HL-60 (cell line): Measurements from ENCODE around the gene WRAP73.

Experiments
- DNase-seq, 2 experiments: peaks; one replicate each; pipeline ENCODE4 v3.0.0-alpha.2; 2010 to 2020; ENCODE audit warnings: low read depth in 1 of 2, low spot score in 1 of 2
- H3K27ac ChIP-seq: fragments of 250-450 bp; sonication (Bioruptor Pico); replicated peaks from 2 replicates; pipeline ENCODE4 v1.5.1; 2020; ENCODE audit warnings: mild to moderate bottlenecking, moderate library complexity
- H3K27me3 ChIP-seq: fragments of 250-450 bp; sonication (Bioruptor Pico); 2 replicates; pipeline ENCODE4 v1.5.1; 2021; ENCODE audit warnings: mild to moderate bottlenecking, moderate library complexity; ENCODE audit not compliant: insufficient read depth, poor library complexity, severe bottlenecking
- H3K4me3 ChIP-seq: replicated peaks from 2 replicates; pipeline ENCODE4 v1.5.1; 2011; ENCODE audit warnings: mild to moderate bottlenecking, control low read depth, low read length; ENCODE audit not compliant: insufficient read depth
- CTCF ChIP-seq: IDR thresholded peaks from one replicate; pipeline ENCODE4 v1.5.1; 2011; ENCODE audit warnings: low read length, control low read depth, inconsistent platforms; ENCODE audit not compliant: insufficient read depth
- GABPA ChIP-seq: IDR thresholded peaks from 2 replicates; pipeline ENCODE4 v1.6.1; 2012; ENCODE audit warnings: low read depth
- POLR2AphosphoS5 ChIP-seq: IDR thresholded peaks from 2 replicates; pipeline ENCODE4 v1.6.1; 2012; ENCODE audit warnings: low read depth
- REST ChIP-seq: IDR thresholded peaks from 2 replicates; pipeline ENCODE4 v1.6.1; 2012; ENCODE audit warnings: low read depth; ENCODE audit not compliant: insufficient replicate concordance
- SPI1 ChIP-seq: IDR thresholded peaks from 2 replicates; pipeline ENCODE4 v1.6.1; 2012; ENCODE audit warnings: low read depth, mild to moderate bottlenecking, borderline replicate concordance

The WRAP73 gene

GRCh38 chr1:3640121-3640837 lies 9.6 kb downstream of the WRAP73 start:
- Histone ChIP-seq H3K27ac (no peak overlapping the region), H3K27me3 (no peaks in the 10 kb centered on the region), H3K4me3 (no peak overlapping the region)
- no peak for DNase-seq
- TF ChIP-seq POLR2AphosphoS5 (no peak), GABPA (no peak), SPI1 (no peak), REST (no peak), CTCF (no peak)

- TF ChIP-seq SPI1 (no peak), GABPA (no peak), REST (no peak), CTCF (no peak), POLR2AphosphoS5 (no peak)
- H3K27me3 ChIP-seq: no peaks in the 10 kb centered on the region
- H3K27ac ChIP-seq: no peak overlapping the region
- DNase-seq: no peak
- H3K4me3 ChIP-seq: no peak overlapping the region
Observed at GRCh38 chr1:3639397-3639911, 10.4 kb downstream of the WRAP73 start.

DNA sequence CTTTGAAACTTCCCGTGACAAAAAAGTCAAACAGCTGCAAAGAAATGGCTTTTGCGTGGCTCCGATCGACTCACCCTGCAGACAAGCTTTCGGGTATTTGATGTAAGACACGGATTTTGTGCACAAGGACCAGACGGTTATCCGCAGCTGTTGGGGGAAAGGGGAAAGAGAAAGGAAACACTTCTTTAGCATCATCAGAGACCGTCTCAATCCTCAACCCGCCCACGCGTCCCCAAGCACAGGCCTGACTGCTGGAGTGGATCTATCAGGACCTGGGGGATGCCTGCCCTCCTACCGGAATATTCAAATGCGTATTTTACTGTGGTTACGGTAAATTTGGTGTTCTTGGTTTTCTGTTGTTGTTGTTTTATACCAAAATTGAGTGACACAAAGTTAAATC lies 11.2 kb downstream of the WRAP73 start:
- H3K27me3 ChIP-seq: no peaks in the 10 kb centered on the region
- H3K4me3 ChIP-seq: no peak overlapping the region
- H3K27ac ChIP-seq: no peak overlapping the region
- no peak for DNase-seq
- no peak for TF ChIP-seq REST
- TF ChIP-seq POLR2AphosphoS5: no peak
- TF ChIP-seq SPI1: no peak
- no peak for TF ChIP-seq GABPA
- TF ChIP-seq CTCF: no peak
